ENCODE data around the gene DIP2C.

DNA sequence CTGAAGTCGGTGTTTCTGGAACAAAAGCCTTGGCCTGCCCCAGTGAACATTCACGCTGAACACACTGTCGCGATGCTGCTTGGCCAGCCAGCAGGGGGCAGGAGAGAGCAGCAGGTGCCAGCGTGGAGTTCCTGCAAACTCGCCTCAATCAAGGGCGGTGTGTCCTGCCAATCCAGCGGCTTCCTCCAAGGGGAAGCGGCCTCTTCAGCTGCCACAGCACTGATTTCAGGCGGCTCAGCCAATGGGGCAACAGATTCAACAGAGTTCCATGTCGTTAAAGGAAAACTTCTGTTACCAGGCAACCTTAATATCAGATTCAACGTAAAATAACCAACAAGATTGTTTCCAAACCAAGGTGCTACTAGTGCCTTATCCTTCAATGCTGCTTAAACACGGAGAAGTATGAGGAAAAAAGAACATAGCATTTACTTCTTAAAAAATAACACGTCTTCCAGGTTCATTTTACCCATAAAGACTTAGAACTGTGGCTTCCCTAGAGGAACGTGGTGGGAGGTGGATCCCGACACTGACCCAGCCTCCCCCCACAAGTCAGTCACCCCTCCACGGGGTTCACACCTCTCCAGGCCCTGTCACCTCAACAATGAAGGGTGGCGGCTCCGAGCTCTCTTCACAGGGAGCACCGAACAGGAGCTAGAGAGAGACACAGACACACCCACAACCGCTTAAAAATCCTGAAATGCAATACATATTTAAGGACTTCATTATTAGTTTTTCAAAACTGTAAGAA, 178.2 kb downstream of the DIP2C start:
- TF ChIP-seq, protein P1, sequence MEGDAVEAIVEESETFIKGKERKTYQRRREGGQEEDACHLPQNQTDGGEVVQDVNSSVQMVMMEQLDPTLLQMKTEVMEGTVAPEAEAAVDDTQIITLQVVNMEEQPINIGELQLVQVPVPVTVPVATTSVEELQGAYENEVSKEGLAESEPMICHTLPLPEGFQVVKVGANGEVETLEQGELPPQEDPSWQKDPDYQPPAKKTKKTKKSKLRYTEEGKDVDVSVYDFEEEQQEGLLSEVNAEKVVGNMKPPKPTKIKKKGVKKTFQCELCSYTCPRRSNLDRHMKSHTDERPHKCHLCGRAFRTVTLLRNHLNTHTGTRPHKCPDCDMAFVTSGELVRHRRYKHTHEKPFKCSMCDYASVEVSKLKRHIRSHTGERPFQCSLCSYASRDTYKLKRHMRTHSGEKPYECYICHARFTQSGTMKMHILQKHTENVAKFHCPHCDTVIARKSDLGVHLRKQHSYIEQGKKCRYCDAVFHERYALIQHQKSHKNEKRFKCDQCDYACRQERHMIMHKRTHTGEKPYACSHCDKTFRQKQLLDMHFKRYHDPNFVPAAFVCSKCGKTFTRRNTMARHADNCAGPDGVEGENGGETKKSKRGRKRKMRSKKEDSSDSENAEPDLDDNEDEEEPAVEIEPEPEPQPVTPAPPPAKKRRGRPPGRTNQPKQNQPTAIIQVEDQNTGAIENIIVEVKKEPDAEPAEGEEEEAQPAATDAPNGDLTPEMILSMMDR (IDR thresholded peaks at IDR 0.05): peak; percentile 90 to 97 (median 95)
- TF ChIP-seq POLR2A (IDR thresholded peaks at IDR 0.05): no peak

Data from testis (tissue), 2 donors.